Transverse colon (tissue), 4 donors: Measurements from ENCODE around the gene EFCAB8. TPM values are rescaled to one million over a fixed set of nuclear protein-coding genes. Genes with fewer than 3 reads are reported as not detected.

Source experiments
- DNase-seq: peaks from one replicate; pipeline ENCODE4 v3.0.0-alpha.2; 2019
- H3K27ac ChIP-seq, 4 donors: fragments of 200-600 bp; sonication (generic); 2 replicates each; pipeline ENCODE4 v1.5.1; 2016 to 2018; ENCODE audit warnings: inconsistent platforms in 4 of 4
- H3K27me3 ChIP-seq: fragments of 200-600 bp; sonication (generic); 2 replicates; pipeline ENCODE4 v1.5.1; 2017; ENCODE audit warnings: inconsistent platforms
- H3K36me3 ChIP-seq, 4 donors: fragments of 200-600 bp; sonication (generic); 2 replicates each; pipeline ENCODE4 v1.5.1; 2017 to 2019; ENCODE audit warnings: inconsistent platforms in 4 of 4
- H3K4me1 ChIP-seq, 4 donors: fragments of 200-600 bp; sonication (generic); 2 replicates each; pipeline ENCODE4 v1.5.1; 2017 to 2020; ENCODE audit warnings: inconsistent platforms in 4 of 4
- H3K4me3 ChIP-seq, 4 donors: fragments of 200-600 bp; sonication (generic); 1 replicate in 1 of 4; 2 replicates in 3 of 4; pipeline versions ENCODE4 v1.5.1 to v1.6.1; 2017 to 2019; ENCODE audit warnings: inconsistent platforms in 4 of 4
- H3K9me3 ChIP-seq, 2 donors: fragments of 200-600 bp; sonication (generic); 2 replicates each; pipeline ENCODE4 v1.5.1; 2017 to 2019; ENCODE audit warnings: inconsistent platforms in 2 of 2
- CTCF ChIP-seq, 5 experiments: fragments of 200-600 bp in 3 of 5; fragments of 450-650 bp in 2 of 5; sonication (generic) in 3 of 5; IDR thresholded peaks; 1 replicate in 2 of 5; 2 replicates in 3 of 5; pipeline ENCODE4 v1.5.1; 2016 to 2017; ENCODE audit warnings: antibody characterized with exemption in 5 of 5, inconsistent platforms in 3 of 5, mild to moderate bottlenecking in 2 of 5, moderate library complexity in 1 of 5
- EP300 ChIP-seq: sonication (generic); formaldehyde crosslinking; IDR thresholded peaks from one replicate; pipeline ENCODE4 v1.6.1; 2017; ENCODE audit warnings: antibody characterized with exemption, low read depth
- POLR2A ChIP-seq: fragments of 450-650 bp; IDR thresholded peaks from one replicate; pipeline ENCODE4 v1.6.1; 2016; ENCODE audit warnings: antibody characterized with exemption, mild to moderate bottlenecking, moderate library complexity
- POLR2AphosphoS5 ChIP-seq, 3 donors: sonication (generic); formaldehyde crosslinking; IDR thresholded peaks; one replicate each; pipeline ENCODE4 v1.6.1; 2016; ENCODE audit warnings: antibody characterized with exemption in 3 of 3
- WGBS, 2 donors: methylation state at CpG; one replicate each; pipeline ENCODE4 v1.1.5; 2018; ENCODE audit warnings: low coverage in 1 of 2; 5-methylcytosine and 5-hydroxymethylcytosine counted together
- in situ Hi-C, 4 donors: fragments of 200-750 bp; cut with MboI; loops; one replicate each; pipeline versions ENCODE4 v1.15.0 to v1.15.1; 2017; ENCODE audit warnings: low sequenced_read_pairs in 3 of 4, low pct_ligation_motif_present in 1 of 4, low pct_unique_long_range_greater_than_20kb in 1 of 4
- intact Hi-C: fragments of 100-400 bp; cut with DNase I; formaldehyde crosslinking; loops from one replicate; pipeline ENCODE4 v1.15.1; 2023; ENCODE audit warnings: low total_unique reads
- total RNA-seq, 4 donors: library from RNA; depleted of rRNA; stranded (reverse); fragments of >200 nt; gene quantifications; one replicate each; pipeline ENCODE4 v1.1.0, GENCODE V29; 2016

The EFCAB8 gene
- total RNA-seq, 4 donors from 2014 or later: 0.14 TPM; not detected in 3

- no peak for TF ChIP-seq CTCF (IDR thresholded peaks at IDR 0.05)
- TF ChIP-seq EP300: no peak
- TF ChIP-seq POLR2AphosphoS5 (IDR thresholded peaks at IDR 0.05): no peak
- no peak for TF ChIP-seq POLR2A
- no peak overlapping the region for H3K27ac ChIP-seq
- in situ Hi-C loops (loop anchor here in 1 of 4 donors (25.0 kb wide), 1 partner anchor 392 kb away; no protein-coding TSS in a partner anchor), intact Hi-C loops (no loop called here)
- DNase-seq: no peak
- 74 to 78% methylated on average over 6 of the region's 6 CpGs for WGBS, 2 donors
- peaks cover 5 to 8% of the 10 kb centered on the region in 2 donors for H3K9me3 ChIP-seq
- H3K4me3 ChIP-seq: no peak overlapping the region
- no peaks in the 10 kb centered on the region for H3K4me1 ChIP-seq
- no peaks in the 10 kb centered on the region for H3K27me3 ChIP-seq
- H3K36me3 ChIP-seq: no peaks in the 10 kb centered on the region
Measured at GRCh38 chr20:32920530-32921298, 62.0 kb downstream of the EFCAB8 start.

GRCh38 chr20:32922466-32922865, 63.7 kb downstream of the EFCAB8 start:
- 57 to 67% methylated on average over 3 of the region's 3 CpGs for WGBS, 2 donors
- no peak for DNase-seq
- intact Hi-C loops: no loop called here
- TF ChIP-seq EP300: no peak
- TF ChIP-seq CTCF (IDR thresholded peaks at IDR 0.05): no peak
- Histone ChIP-seq H3K4me3 (no peak overlapping the region), H3K4me1 (no peaks in the 10 kb centered on the region), H3K27me3 (no peaks in the 10 kb centered on the region), H3K9me3 (no peaks in the 10 kb centered on the region), H3K36me3 (no peaks in the 10 kb centered on the region), H3K27ac (no peak overlapping the region)
- in situ Hi-C loops: loop anchor here in 1 of 4 donors (25.0 kb wide), 1 partner anchor 390 kb away; no protein-coding TSS in a partner anchor

- in situ Hi-C loops: loop anchor here in 1 of 4 donors (25.0 kb wide), 1 partner anchor 388 kb away; no protein-coding TSS in a partner anchor
- no peaks in the 10 kb centered on the region for H3K27me3 ChIP-seq
- intact Hi-C loops: no loop called here
- no peaks in the 10 kb centered on the region for H3K4me1 ChIP-seq
- no peaks in the 10 kb centered on the region for H3K9me3 ChIP-seq
- H3K27ac ChIP-seq: no peak overlapping the region
- WGBS, 2 donors: 100% methylated on average over 1 of the region's 1 CpG; no CpG with 5 or more reads in 1 of the 2 donors
- no peak for TF ChIP-seq EP300
- TF ChIP-seq POLR2A: no peak
- TF ChIP-seq CTCF (IDR thresholded peaks at IDR 0.05): no peak
- no peak for TF ChIP-seq POLR2AphosphoS5 (IDR thresholded peaks at IDR 0.05)
- no peak for DNase-seq
- H3K36me3 ChIP-seq: no peaks in the 10 kb centered on the region
- no peak overlapping the region for H3K4me3 ChIP-seq
Measured at GRCh38 chr20:32924781-32925180, 66.1 kb downstream of the EFCAB8 start.

GRCh38 chr20:32925481-32926196, 66.9 kb downstream of the EFCAB8 start:
- intact Hi-C loops: no loop called here
- TF ChIP-seq POLR2A (no peak), CTCF (IDR thresholded peaks at IDR 0.05) (no peak), EP300 (no peak), POLR2AphosphoS5 (IDR thresholded peaks at IDR 0.05) (no peak)

More at GRCh38 chr20:32925481-32926196, 66.9 kb downstream of the EFCAB8 start:
- Histone ChIP-seq H3K36me3 (no peaks in the 10 kb centered on the region), H3K27ac (no peak overlapping the region), H3K4me1 (no peaks in the 10 kb centered on the region), H3K4me3 (no peak overlapping the region), H3K9me3 (no peaks in the 10 kb centered on the region), H3K27me3 (no peaks in the 10 kb centered on the region)
- DNase-seq: no peak
- in situ Hi-C loops: no loop called here
- 80 to 91% methylated on average over 1 to 17 of the region's 17 CpGs for WGBS, 2 donors
